Activated T-helper 17 cell treated with anti-CD3 and anti-CD28 coated beads, Interleukin-2, amount 50 U/mL, for 72 hours (primary cell): ENCODE data around the gene DRICH1. TPM values are rescaled to one million over a fixed set of nuclear protein-coding genes. Genes with fewer than 3 reads are reported as not detected.
"Not testable (repeated sequence)": the region's sequence is repeated elsewhere in the genome, so short reads cannot be mapped to it uniquely, and the experiment has no call there.

Experiments
- ATAC-seq: fragments of 150-1000 bp; cut with Tn5 transposase; replicated peaks from 2 replicates; pipeline ENCODE4 v1.10.0; 2021; ENCODE audit warnings: mild to moderate bottlenecking, moderate library complexity
- H3K27ac Mint-ChIP-seq: one replicate; pipeline ENCODE4 v1.8.0; 2022; ENCODE audit warnings: mixed read lengths
- H3K27me3 Mint-ChIP-seq: one replicate; pipeline ENCODE4 v1.8.0; 2022; ENCODE audit warnings: mixed read lengths
- H3K36me3 Mint-ChIP-seq: one replicate; pipeline ENCODE4 v1.8.0; 2022; ENCODE audit warnings: low read depth, mild to moderate bottlenecking, mixed read lengths
- H3K4me1 Mint-ChIP-seq: one replicate; pipeline ENCODE4 v1.8.0; 2022; ENCODE audit warnings: mixed read lengths
- H3K4me3 Mint-ChIP-seq: one replicate; pipeline ENCODE4 v1.8.0; 2022; ENCODE audit warnings: mild to moderate bottlenecking, mixed read lengths
- H3K9me3 Mint-ChIP-seq: one replicate; pipeline ENCODE4 v1.8.0; 2022; ENCODE audit warnings: mixed read lengths
- total RNA-seq, 2 donors: library from RNA; stranded (reverse); gene quantifications; one replicate each; pipeline ENCODE4 v1.2.3, GENCODE V29; 2022

DRICH1 gene
- total RNA-seq, 2 donors from 2014 or later, result 0.40 TPM; not detected in 1

- ATAC-seq, result no peak
- no peaks in the 10 kb centered on the region for H3K36me3 Mint-ChIP-seq
- peaks cover 16% of the 10 kb centered on the region for H3K27me3 Mint-ChIP-seq
- H3K4me1 Mint-ChIP-seq, result no peaks in the 10 kb centered on the region
- H3K27ac Mint-ChIP-seq, result no peak overlapping the region
- no peak overlapping the region for H3K4me3 Mint-ChIP-seq
- no peaks in the 10 kb centered on the region for H3K9me3 Mint-ChIP-seq
Measured at GRCh38 chr22:23574371-23574811, 57.7 kb downstream of the DRICH1 start.

- H3K27ac Mint-ChIP-seq, H3K9me3 Mint-ChIP-seq, H3K36me3 Mint-ChIP-seq, ATAC-seq, H3K4me1 Mint-ChIP-seq, H3K4me3 Mint-ChIP-seq: not testable (repeated sequence)
- peaks cover 18% of the 10 kb centered on the region for H3K27me3 Mint-ChIP-seq
Measured at GRCh38 chr22:23573701-23574235, 58.4 kb downstream of the DRICH1 start.

- not testable (repeated sequence) for H3K36me3 Mint-ChIP-seq, H3K4me3 Mint-ChIP-seq, H3K9me3 Mint-ChIP-seq, H3K27ac Mint-ChIP-seq, H3K4me1 Mint-ChIP-seq, ATAC-seq
- peaks cover 19% of the 10 kb centered on the region for H3K27me3 Mint-ChIP-seq
Measured at GRCh38 chr22:23573106-23573505, 59.0 kb downstream of the DRICH1 start.

GRCh38 chr22:23571486-23571885, 60.6 kb downstream of the DRICH1 start:
- no peak for ATAC-seq

GRCh38 chr22:23570681-23571080, 61.4 kb downstream of the DRICH1 start:
- Mint-ChIP-seq H3K4me1 (no peaks in the 10 kb centered on the region), H3K27ac (no peak overlapping the region), H3K36me3 (no peaks in the 10 kb centered on the region), H3K4me3 (no peak overlapping the region), H3K9me3 (no peaks in the 10 kb centered on the region), H3K27me3 (peaks cover 19% of the 10 kb centered on the region)
- no peak for ATAC-seq

More at GRCh38 chr22:23571486-23571885, 60.6 kb downstream of the DRICH1 start:
- no peaks in the 10 kb centered on the region for H3K36me3 Mint-ChIP-seq
- H3K4me3 Mint-ChIP-seq, result no peak overlapping the region
- peaks cover 23% of the 10 kb centered on the region for H3K27me3 Mint-ChIP-seq
- H3K9me3 Mint-ChIP-seq, result no peaks in the 10 kb centered on the region
- H3K27ac Mint-ChIP-seq, result no peak overlapping the region
- no peaks in the 10 kb centered on the region for H3K4me1 Mint-ChIP-seq

- no peak overlapping the region for H3K27ac Mint-ChIP-seq
- no peak overlapping the region for H3K4me3 Mint-ChIP-seq
- ATAC-seq, result no peak
- no peaks in the 10 kb centered on the region for H3K36me3 Mint-ChIP-seq
- H3K27me3 Mint-ChIP-seq, result peaks cover 16% of the 10 kb centered on the region
- no peaks in the 10 kb centered on the region for H3K9me3 Mint-ChIP-seq
- no peaks in the 10 kb centered on the region for H3K4me1 Mint-ChIP-seq
Measured at GRCh38 chr22:23569716-23570115, 62.4 kb downstream of the DRICH1 start.

GRCh38 chr22:23569291-23569690, 62.8 kb downstream of the DRICH1 start:
- Mint-ChIP-seq H3K9me3 (no peaks in the 10 kb centered on the region), H3K27ac (no peak overlapping the region), H3K27me3 (peaks cover 19% of the 10 kb centered on the region), H3K36me3 (no peaks in the 10 kb centered on the region), H3K4me3 (no peak overlapping the region), H3K4me1 (no peaks in the 10 kb centered on the region)
- no peak for ATAC-seq

GRCh38 chr22:23566705-23567475, 65.2 kb downstream of the DRICH1 start:
- Mint-ChIP-seq H3K9me3 (no peaks in the 10 kb centered on the region), H3K4me3 (no peak overlapping the region), H3K4me1 (no peaks in the 10 kb centered on the region), H3K27ac (no peak overlapping the region), H3K27me3 (peaks cover 22% of the 10 kb centered on the region), H3K36me3 (no peaks in the 10 kb centered on the region)
- ATAC-seq, result no peak

GRCh38 chr22:23565915-23566704, 66.0 kb downstream of the DRICH1 start:
- Mint-ChIP-seq H3K27me3 (peaks cover 22% of the 10 kb centered on the region), H3K4me1 (no peaks in the 10 kb centered on the region), H3K27ac (no peak overlapping the region), H3K9me3 (no peaks in the 10 kb centered on the region), H3K36me3 (no peaks in the 10 kb centered on the region), H3K4me3 (peak overlapping the region; percentile 68)
- peak; percentile 29 for ATAC-seq

- peak; percentile 12 for ATAC-seq
- peaks cover 22% of the 10 kb centered on the region for H3K27me3 Mint-ChIP-seq
- H3K27ac Mint-ChIP-seq, result no peak overlapping the region
- no peaks in the 10 kb centered on the region for H3K9me3 Mint-ChIP-seq
- H3K4me3 Mint-ChIP-seq, result peak overlapping the region; percentile 68
- H3K36me3 Mint-ChIP-seq, result no peaks in the 10 kb centered on the region
- no peaks in the 10 kb centered on the region for H3K4me1 Mint-ChIP-seq
Measured at GRCh38 chr22:23565305-23565914, 66.7 kb downstream of the DRICH1 start.

GRCh38 chr22:23564276-23564675, 67.8 kb downstream of the DRICH1 start:
- Mint-ChIP-seq H3K9me3 (no peaks in the 10 kb centered on the region), H3K27ac (no peak overlapping the region), H3K36me3 (no peaks in the 10 kb centered on the region), H3K4me1 (no peaks in the 10 kb centered on the region), H3K27me3 (peaks cover 22% of the 10 kb centered on the region), H3K4me3 (no peak overlapping the region)
- ATAC-seq, result no peak

GRCh38 chr22:23563111-23563510, 69.0 kb downstream of the DRICH1 start:
- ATAC-seq, result no peak
- H3K4me3 Mint-ChIP-seq, result no peak overlapping the region
- H3K27ac Mint-ChIP-seq, result no peak overlapping the region
- no peaks in the 10 kb centered on the region for H3K9me3 Mint-ChIP-seq
- no peaks in the 10 kb centered on the region for H3K4me1 Mint-ChIP-seq
- peaks cover 22% of the 10 kb centered on the region for H3K27me3 Mint-ChIP-seq
- no peaks in the 10 kb centered on the region for H3K36me3 Mint-ChIP-seq

- no peaks in the 10 kb centered on the region for H3K9me3 Mint-ChIP-seq
- H3K27ac Mint-ChIP-seq, result no peak overlapping the region
- no peak for ATAC-seq
- H3K4me1 Mint-ChIP-seq, result no peaks in the 10 kb centered on the region
- peaks cover 17% of the 10 kb centered on the region for H3K27me3 Mint-ChIP-seq
- no peaks in the 10 kb centered on the region for H3K36me3 Mint-ChIP-seq
- no peak overlapping the region for H3K4me3 Mint-ChIP-seq
Measured at GRCh38 chr22:23562186-23562585, 69.9 kb downstream of the DRICH1 start.

GRCh38 chr22:23561025-23561510, 71.1 kb downstream of the DRICH1 start:
- ATAC-seq, H3K4me1 Mint-ChIP-seq, H3K9me3 Mint-ChIP-seq: not testable (repeated sequence)

More at GRCh38 chr22:23561025-23561510, 71.1 kb downstream of the DRICH1 start:
- H3K4me3 Mint-ChIP-seq, H3K27ac Mint-ChIP-seq, H3K36me3 Mint-ChIP-seq: not testable (repeated sequence)
- H3K27me3 Mint-ChIP-seq, result peaks cover 19% of the 10 kb centered on the region
